AG09309 (cell line): ENCODE results near the gene C1QTNF5.

ENCODE experiments used
- DNase-seq: peaks from one replicate; pipeline ENCODE4 v3.0.0-alpha.2; 2010; ENCODE audit warnings: low read depth
- H3K4me3 ChIP-seq: 2 replicates; pipeline ENCODE4 v1.5.1; 2011; ENCODE audit warnings: mild to moderate bottlenecking, low read depth, low read length, moderate library complexity; ENCODE audit not compliant: control insufficient read depth
- TF ChIP-seq, protein P1 (sequence below): IDR thresholded peaks from 2 replicates; pipeline ENCODE4 v1.5.1; 2011; ENCODE audit warnings: mild to moderate bottlenecking, low read depth, low read length, inconsistent platforms; ENCODE audit not compliant: insufficient read depth, control insufficient read depth; ENCODE audit errors: missing control alignments

The C1QTNF5 gene

DNA sequence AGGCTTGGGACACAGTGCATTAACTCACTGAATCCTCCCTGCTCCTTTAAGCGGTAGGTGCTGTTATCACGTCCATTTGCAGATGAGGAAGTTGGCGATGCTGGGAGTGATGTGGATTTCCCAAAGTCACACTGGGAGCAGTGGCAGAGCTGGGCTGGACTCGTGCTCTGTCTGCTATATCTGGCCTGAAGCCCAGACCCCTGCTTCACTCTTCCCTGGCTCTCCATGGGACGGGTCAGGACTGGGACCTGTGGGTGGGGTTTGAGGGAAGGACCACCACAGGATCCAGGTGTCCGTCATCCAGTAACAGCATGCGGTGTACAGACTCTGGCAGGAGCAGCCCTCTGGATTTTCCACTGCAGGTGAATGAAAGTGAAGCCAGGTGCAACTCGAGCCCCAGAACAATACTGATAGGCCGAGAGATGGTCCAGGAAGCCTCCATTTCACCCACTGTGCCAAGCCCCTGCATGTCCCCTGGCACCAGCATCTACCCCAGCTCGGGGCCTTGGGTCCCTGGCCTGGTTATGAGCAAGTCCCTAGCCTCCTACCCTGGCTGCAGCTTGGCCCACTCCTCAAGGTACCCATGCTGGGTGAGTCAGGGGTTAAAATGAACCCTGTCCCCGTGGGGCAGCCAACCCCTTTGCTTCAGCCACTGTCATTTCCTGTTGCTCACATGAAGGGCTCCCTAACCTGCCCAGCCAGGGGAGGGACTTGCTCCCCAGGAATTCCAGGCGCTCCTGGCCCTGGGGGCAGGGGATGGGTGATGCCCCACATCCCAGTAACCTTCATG lies 36.6 kb upstream of the C1QTNF5 start:
- H3K4me3 ChIP-seq, result no peak overlapping the region
- TF ChIP-seq, protein P1, sequence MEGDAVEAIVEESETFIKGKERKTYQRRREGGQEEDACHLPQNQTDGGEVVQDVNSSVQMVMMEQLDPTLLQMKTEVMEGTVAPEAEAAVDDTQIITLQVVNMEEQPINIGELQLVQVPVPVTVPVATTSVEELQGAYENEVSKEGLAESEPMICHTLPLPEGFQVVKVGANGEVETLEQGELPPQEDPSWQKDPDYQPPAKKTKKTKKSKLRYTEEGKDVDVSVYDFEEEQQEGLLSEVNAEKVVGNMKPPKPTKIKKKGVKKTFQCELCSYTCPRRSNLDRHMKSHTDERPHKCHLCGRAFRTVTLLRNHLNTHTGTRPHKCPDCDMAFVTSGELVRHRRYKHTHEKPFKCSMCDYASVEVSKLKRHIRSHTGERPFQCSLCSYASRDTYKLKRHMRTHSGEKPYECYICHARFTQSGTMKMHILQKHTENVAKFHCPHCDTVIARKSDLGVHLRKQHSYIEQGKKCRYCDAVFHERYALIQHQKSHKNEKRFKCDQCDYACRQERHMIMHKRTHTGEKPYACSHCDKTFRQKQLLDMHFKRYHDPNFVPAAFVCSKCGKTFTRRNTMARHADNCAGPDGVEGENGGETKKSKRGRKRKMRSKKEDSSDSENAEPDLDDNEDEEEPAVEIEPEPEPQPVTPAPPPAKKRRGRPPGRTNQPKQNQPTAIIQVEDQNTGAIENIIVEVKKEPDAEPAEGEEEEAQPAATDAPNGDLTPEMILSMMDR, result no peak
- no peak for DNase-seq

DNA sequence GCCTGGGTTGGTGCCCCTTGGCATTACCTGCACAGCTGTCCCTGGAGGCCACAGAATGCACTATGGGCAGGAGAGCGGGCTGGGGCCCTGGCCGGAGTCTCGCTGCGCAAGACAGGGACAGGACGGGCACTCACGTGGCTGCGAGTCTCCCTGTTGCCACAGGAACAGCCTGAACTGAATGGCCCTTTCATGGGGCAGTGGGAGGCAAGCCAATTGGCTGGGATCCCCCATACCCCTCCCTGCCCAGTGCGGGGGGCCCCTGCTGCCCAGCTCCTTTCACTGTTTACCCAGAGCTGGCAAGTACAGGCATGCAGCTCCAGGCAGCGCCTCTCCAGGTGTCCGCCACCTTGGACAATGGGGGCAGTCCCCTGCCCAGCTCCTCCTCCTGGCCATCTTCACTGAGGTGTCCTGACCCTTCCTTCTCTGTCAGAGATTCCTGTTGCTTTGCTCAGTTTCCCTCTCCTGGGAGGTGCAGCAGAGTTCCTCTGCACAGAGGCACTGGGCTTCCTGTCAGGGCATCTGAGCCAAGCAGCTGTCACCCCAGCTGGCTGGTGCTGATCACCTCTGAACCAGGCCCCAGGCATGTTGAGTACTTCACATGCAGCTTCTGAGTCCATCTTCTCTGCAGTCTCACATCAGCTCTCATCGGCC lies 35.6 kb upstream of the C1QTNF5 start:
- DNase-seq, result no peak
- H3K4me3 ChIP-seq, result no peak overlapping the region
- TF ChIP-seq, protein P1, result no peak

DNA sequence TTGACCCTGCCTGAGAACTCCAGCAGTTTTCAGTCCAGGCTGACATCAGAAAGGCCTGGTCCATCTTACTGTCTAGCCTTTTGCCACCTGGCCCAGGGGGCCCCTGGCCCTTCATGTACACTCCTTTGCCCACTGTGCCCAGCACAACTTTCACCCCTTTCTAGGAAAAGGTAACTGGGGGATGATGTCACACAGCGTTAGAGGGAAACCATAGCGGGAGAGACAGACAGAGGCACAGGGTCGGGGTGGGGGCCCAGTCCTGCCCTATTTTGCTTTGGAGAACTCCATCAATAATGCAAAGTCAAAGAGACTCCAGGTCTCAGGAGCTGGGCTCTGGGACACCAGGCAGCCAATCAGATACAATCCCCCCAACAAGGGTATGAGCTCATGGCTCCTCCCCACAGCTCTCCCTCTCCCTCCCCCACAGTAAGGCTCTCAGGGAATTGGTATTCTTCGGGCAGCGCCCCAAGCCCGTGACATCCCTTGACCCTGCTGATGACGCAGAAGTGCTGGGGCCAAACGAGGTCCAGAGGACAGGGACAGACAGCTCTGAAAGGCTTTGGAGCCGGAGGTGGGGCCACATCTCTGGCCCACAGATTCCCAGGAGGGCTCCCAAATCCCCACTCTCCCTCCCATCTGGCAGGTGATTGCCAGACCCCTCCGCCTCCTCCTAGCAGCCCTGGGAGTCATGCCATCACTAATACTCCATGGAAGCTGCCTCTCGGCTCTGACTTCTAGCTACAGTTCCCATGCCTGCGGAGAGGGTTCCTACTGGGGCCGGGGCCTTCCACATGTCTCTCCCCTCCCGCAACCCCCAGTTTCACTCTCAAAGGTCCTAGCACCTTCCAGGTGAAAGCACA lies 34.9 kb upstream of the C1QTNF5 start:
- DNase-seq, result no peak
- H3K4me3 ChIP-seq, result no peak overlapping the region
- TF ChIP-seq, protein P1, result no peak

DNA sequence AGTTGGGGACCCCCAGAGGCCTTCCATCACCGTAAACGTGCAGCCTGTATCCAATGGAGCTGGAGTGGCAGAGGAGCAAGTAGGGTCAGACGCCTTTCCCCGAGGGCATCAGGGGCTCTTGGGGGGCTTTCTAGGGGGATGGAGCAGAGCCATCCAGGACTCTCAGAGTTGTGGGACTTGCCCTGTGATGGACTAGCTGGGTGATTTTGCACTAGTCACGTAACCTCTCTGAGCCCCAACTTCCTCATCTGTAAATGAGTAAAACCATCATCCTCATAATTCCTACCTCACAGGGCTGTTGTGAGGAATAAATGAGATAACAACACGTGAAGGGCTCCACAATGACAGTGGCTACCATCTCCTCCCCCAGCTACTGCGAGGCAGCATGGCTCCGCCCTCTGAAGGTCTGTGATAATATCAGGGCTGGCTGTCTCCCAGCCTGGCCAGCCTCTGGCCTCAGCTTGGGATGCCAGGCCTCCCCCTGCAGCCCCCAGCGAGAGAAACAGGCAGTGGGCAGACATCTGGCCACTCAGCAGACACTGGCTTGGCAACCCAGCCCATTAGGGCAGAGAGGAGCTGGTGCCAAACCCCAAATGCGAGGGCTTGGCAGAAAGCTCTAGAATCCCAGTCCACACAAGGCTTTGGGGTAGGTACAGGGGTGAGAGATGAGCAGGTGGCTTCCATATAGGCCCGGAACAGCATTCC lies 34.1 kb upstream of the C1QTNF5 start:
- no peak for DNase-seq
- H3K4me3 ChIP-seq, result no peak overlapping the region
- TF ChIP-seq, protein P1, result no peak

DNA sequence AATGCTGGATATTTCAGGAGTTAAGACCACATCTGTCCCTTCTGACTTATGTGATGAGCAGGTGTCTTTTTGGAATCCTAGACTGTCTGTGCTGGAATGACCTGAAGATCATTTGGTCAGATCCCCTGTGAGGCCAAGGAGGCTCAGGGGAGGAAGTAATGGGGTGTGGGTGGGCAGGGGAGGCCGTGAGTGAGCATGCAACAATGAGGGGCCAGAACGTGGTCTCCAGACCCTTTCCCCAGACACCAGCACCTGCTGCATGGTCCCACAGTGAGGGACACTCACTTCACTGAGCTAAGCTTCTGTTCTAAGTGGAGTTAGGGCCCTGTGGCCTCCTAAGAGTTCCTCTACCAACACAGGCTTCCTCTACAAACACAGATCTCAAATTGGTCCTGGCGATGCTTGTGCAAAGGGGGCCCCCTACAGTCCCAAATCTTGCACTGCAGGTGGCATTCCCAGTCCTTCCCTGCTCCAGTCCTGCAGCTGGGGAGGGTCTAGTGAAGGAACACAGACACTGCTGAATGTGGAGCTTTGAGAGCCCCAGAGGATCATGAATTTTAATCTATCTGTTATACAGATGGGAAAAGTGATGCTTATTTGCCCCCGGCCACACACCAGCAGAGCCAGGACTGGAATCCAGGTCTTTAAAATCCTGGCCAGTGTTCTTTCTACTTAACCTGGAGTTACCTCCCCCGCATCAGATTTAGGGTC lies 33.4 kb upstream of the C1QTNF5 start:
- TF ChIP-seq, protein P1, result peak; percentile 94
- peak; percentile 33 for DNase-seq
- H3K4me3 ChIP-seq, result no peak overlapping the region
